Measurements from ENCODE around the gene TMEM108.

DNA sequence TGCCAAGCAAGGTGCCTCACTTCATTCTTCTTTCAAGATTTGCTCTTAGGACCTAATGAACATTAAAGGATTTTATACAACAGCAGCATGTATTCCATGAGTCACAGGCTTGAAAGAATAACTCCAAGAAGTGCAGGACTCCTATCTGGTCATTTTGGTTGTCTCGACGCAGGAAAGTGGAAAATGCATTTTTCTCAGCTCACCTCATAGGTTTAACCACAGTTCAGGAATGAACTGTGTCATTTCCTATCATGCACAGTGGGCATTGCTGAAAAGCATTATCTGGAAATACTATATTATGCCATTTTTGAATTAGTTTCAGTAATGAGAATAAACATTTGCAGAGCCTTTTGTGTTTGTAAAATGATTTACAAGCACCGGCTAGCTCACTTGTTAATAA is 263.0 kb downstream of the TMEM108 start:
- TF ChIP-seq, protein P1, sequence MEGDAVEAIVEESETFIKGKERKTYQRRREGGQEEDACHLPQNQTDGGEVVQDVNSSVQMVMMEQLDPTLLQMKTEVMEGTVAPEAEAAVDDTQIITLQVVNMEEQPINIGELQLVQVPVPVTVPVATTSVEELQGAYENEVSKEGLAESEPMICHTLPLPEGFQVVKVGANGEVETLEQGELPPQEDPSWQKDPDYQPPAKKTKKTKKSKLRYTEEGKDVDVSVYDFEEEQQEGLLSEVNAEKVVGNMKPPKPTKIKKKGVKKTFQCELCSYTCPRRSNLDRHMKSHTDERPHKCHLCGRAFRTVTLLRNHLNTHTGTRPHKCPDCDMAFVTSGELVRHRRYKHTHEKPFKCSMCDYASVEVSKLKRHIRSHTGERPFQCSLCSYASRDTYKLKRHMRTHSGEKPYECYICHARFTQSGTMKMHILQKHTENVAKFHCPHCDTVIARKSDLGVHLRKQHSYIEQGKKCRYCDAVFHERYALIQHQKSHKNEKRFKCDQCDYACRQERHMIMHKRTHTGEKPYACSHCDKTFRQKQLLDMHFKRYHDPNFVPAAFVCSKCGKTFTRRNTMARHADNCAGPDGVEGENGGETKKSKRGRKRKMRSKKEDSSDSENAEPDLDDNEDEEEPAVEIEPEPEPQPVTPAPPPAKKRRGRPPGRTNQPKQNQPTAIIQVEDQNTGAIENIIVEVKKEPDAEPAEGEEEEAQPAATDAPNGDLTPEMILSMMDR (conservative IDR thresholded peaks at IDR 0.05) = no peak
- TF ChIP-seq ZFX (IDR thresholded peaks at IDR 0.05) = no peak
